HEK293 (cell line): ENCODE results near the gene FGD4.
A peak's percentile ranks its signal among the peaks of the same experiment; 100 is the strongest.

Source experiments
- CTCF ChIA-PET: fragments of 350-600 bp; formaldehyde crosslinking; extraction: SDS; loops from one replicate; lab custom pipeline; 2021; ENCODE audit warnings: antibody characterized with exemption; lab: Yijun Ruan, JAX
- POLR2A ChIA-PET: fragments of 300-600 bp; formaldehyde crosslinking; extraction: SDS; loops from one replicate; lab custom pipeline; 2020; ENCODE audit warnings: antibody characterized with exemption, inconsistent platforms; lab: Yijun Ruan, JAX
- H3K27ac ChIP-seq: fragments of 200-500 bp; sonication (Bioruptor generic); 2 replicates; pipeline ENCODE4 v1.5.1; 2014; ENCODE audit warnings: low read depth, low read length, control low read depth, inconsistent platforms; ENCODE audit errors: extremely low read depth
- H3K36me3 ChIP-seq, 2 experiments: fragments of 200-500 bp in 1 of 2; sonication (Bioruptor generic) in 1 of 2; 1 replicate in 1 of 2; 2 replicates in 1 of 2; pipeline ENCODE4 v1.5.1; 2014 to 2017; ENCODE audit warnings: inconsistent platforms in 2 of 2, low read length in 2 of 2; ENCODE audit not compliant: control insufficient read depth in 2 of 2, insufficient read depth in 1 of 2
- H3K4me1 ChIP-seq: fragments of 200-500 bp; sonication (Bioruptor generic); 2 replicates; pipeline ENCODE4 v1.5.1; 2014; ENCODE audit warnings: mild to moderate bottlenecking, low read length, inconsistent platforms; ENCODE audit not compliant: control insufficient read depth, insufficient read depth
- H3K4me3 ChIP-seq: 2 replicates; pipeline ENCODE4 v1.5.1; 2011; ENCODE audit warnings: low read depth, mild to moderate bottlenecking, control low read depth, low read length, moderate library complexity
- H3K9me3 ChIP-seq: fragments of 200-500 bp; sonication (Bioruptor generic); 2 replicates; pipeline ENCODE4 v1.5.1; 2014; ENCODE audit warnings: low read depth, low read length, inconsistent platforms; ENCODE audit not compliant: control insufficient read depth, insufficient read depth
- AEBP2 ChIP-seq: fragments of 450-650 bp; formaldehyde crosslinking; IDR thresholded peaks from 2 replicates; pipeline ENCODE4 v1.5.1; 2016; ENCODE audit warnings: missing biosample characterization, missing genetic modification characterization, borderline replicate concordance
- KLF10 ChIP-seq: fragments of 450-650 bp; IDR thresholded peaks from 2 replicates; pipeline ENCODE4 v1.5.1; 2018; ENCODE audit warnings: missing biosample characterization, mild to moderate bottlenecking, missing genetic modification characterization
- KLF7 ChIP-seq: fragments of 450-650 bp; formaldehyde crosslinking; IDR thresholded peaks from 2 replicates; pipeline ENCODE4 v1.5.1; 2016; ENCODE audit warnings: missing biosample characterization, missing genetic modification characterization, borderline replicate concordance
- OSR2 ChIP-seq: fragments of 450-650 bp; formaldehyde crosslinking; IDR thresholded peaks from 2 replicates; pipeline ENCODE4 v1.5.1; 2016; ENCODE audit warnings: missing biosample characterization, missing genetic modification characterization
- PRDM10 ChIP-seq: fragments of 450-650 bp; formaldehyde crosslinking; IDR thresholded peaks from 2 replicates; pipeline ENCODE4 v1.5.1; 2016; ENCODE audit warnings: missing biosample characterization, missing genetic modification characterization
- ZBTB44 ChIP-seq: fragments of 450-650 bp; IDR thresholded peaks from 2 replicates; pipeline ENCODE4 v1.5.1; 2018; ENCODE audit warnings: missing biosample characterization, mild to moderate bottlenecking, missing genetic modification characterization
- ZFP37 ChIP-seq: fragments of 450-650 bp; formaldehyde crosslinking; IDR thresholded peaks from 2 replicates; pipeline ENCODE4 v1.5.1; 2016; ENCODE audit warnings: missing biosample characterization, missing genetic modification characterization
- ZNF133 ChIP-seq: fragments of 450-650 bp; formaldehyde crosslinking; IDR thresholded peaks from 2 replicates; pipeline ENCODE4 v1.5.1; 2016; ENCODE audit warnings: missing biosample characterization, missing genetic modification characterization
- ZNF184 ChIP-seq: fragments of 450-650 bp; IDR thresholded peaks from 2 replicates; pipeline ENCODE4 v1.5.1; 2018; ENCODE audit warnings: missing biosample characterization, mild to moderate bottlenecking, missing genetic modification characterization
- ZNF202 ChIP-seq: fragments of 450-650 bp; formaldehyde crosslinking; IDR thresholded peaks from 2 replicates; pipeline ENCODE4 v1.5.1; 2016; ENCODE audit warnings: missing biosample characterization, missing genetic modification characterization, borderline replicate concordance
- ZNF223 ChIP-seq: fragments of 450-650 bp; formaldehyde crosslinking; IDR thresholded peaks from 2 replicates; pipeline ENCODE4 v1.5.1; 2016; ENCODE audit warnings: missing biosample characterization, missing genetic modification characterization
- ZNF266 ChIP-seq: fragments of 450-650 bp; formaldehyde crosslinking; IDR thresholded peaks from 2 replicates; pipeline ENCODE4 v1.5.1; 2016; ENCODE audit warnings: missing biosample characterization, missing genetic modification characterization, low read depth
- ZNF335 ChIP-seq: fragments of 450-650 bp; formaldehyde crosslinking; conservative IDR thresholded peaks from 2 replicates; pipeline ENCODE4 v1.5.1; 2016; ENCODE audit warnings: missing biosample characterization, missing genetic modification characterization
- ZNF404 ChIP-seq: fragments of 450-650 bp; formaldehyde crosslinking; IDR thresholded peaks from 2 replicates; pipeline ENCODE4 v1.5.1; 2017; ENCODE audit warnings: missing biosample characterization, missing genetic modification characterization
- ZNF514 ChIP-seq: fragments of 450-650 bp; formaldehyde crosslinking; IDR thresholded peaks from 2 replicates; pipeline ENCODE4 v1.5.1; 2016; ENCODE audit warnings: missing biosample characterization, missing genetic modification characterization
- ZNF580 ChIP-seq: fragments of 450-650 bp; formaldehyde crosslinking; IDR thresholded peaks from 2 replicates; pipeline ENCODE4 v1.5.1; 2016; ENCODE audit warnings: missing biosample characterization, missing genetic modification characterization
- ZNF621 ChIP-seq: fragments of 450-650 bp; formaldehyde crosslinking; IDR thresholded peaks from 2 replicates; pipeline ENCODE4 v1.5.1; 2017; ENCODE audit warnings: missing biosample characterization, missing genetic modification characterization
- ZNF645 ChIP-seq: fragments of 450-650 bp; formaldehyde crosslinking; IDR thresholded peaks from 2 replicates; pipeline ENCODE4; 2016; ENCODE audit warnings: missing biosample characterization, missing genetic modification characterization
- ZNF677 ChIP-seq: fragments of 450-650 bp; IDR thresholded peaks from 2 replicates; pipeline ENCODE4 v1.5.0; 2018; ENCODE audit warnings: missing biosample characterization, mild to moderate bottlenecking, missing genetic modification characterization, moderate library complexity
- ZNF747 ChIP-seq: fragments of 450-650 bp; formaldehyde crosslinking; IDR thresholded peaks from 2 replicates; pipeline ENCODE4 v1.5.1; 2016; ENCODE audit warnings: missing biosample characterization, missing genetic modification characterization
- ZSCAN30 ChIP-seq: fragments of 450-650 bp; IDR thresholded peaks from 2 replicates; pipeline ENCODE4 v1.5.1; 2018; ENCODE audit warnings: missing biosample characterization, mild to moderate bottlenecking, missing genetic modification characterization, moderate library complexity
- ZSCAN4 ChIP-seq: fragments of 450-650 bp; formaldehyde crosslinking; IDR thresholded peaks from 2 replicates; pipeline ENCODE4 v1.5.1; 2017; ENCODE audit warnings: missing biosample characterization, missing genetic modification characterization

Gene FGD4

GRCh38 chr12:32671930-32672780, 272.8 kb downstream of the FGD4 start (continued):
- TF ChIP-seq OSR2 (tag by site-specific recombination), result peak; percentile 52
- TF ChIP-seq ZNF404 (tag by site-specific recombination), result no peak
- no peak for TF ChIP-seq KLF7 (tag by site-specific recombination)
- TF ChIP-seq ZNF223 (tag by site-specific recombination), result no peak
- peak; percentile 12; the same call in 1 of the 2 replicates for TF ChIP-seq ZBTB44 (tag by site-specific recombination)
- 0 out of 2 replicates have a peak, but pooled peaks have one; percentile 22 for TF ChIP-seq ZNF335 (tag by site-specific recombination)
- TF ChIP-seq ZNF621 (tag by site-specific recombination), result no peak
- TF ChIP-seq KLF10 (tag by site-specific recombination), result no peak

GRCh38 chr12:32679091-32679919, 279.9 kb downstream of the FGD4 start, which contains the start of gene DNM1L:
Gene DNM1L, plus strand, starts transcription at chr12:32679301. Its CDS starts 63 bp downstream, at chr12:32679364.
- Histone ChIP-seq H3K36me3 (peaks cover 5% of the 10 kb centered on the region in 2 experiments), H3K9me3 (no peaks in the 10 kb centered on the region), H3K4me3 (peak within 1 kb of the TSS; percentile 98), H3K27ac (peak within 1 kb of the TSS; percentile 96), H3K4me1 (peaks cover 6% of the 10 kb centered on the region; the same call in 1 of the 2 replicates)
- ChIA-PET POLR2A (interaction anchor here (1.2 to 1.6 kb wide), 5 partner anchors 11 to 280 kb away, joined by 4 to 6 read pairs (median 6); partner anchors contain the start of genes FGD4 and YARS2), CTCF (interaction anchor here (1.0 kb wide), 1 partner anchor 169 kb away, joined by 3 read pairs; no protein-coding TSS in a partner anchor)
- TF ChIP-seq ZNF133 (tag by site-specific recombination) (peak; percentile 44; the same call in 1 of the 2 replicates), ZSCAN30 (peak; percentile 44), ZNF621 (tag by site-specific recombination) (no peak), ZNF266 (tag by site-specific recombination) (no peak), ZNF514 (no peak), KLF7 (tag by site-specific recombination) (peak; percentile 82), ZNF747 (tag by site-specific recombination) (no peak), ZNF580 (tag by site-specific recombination) (no peak; the same call in 1 of the 2 replicates), ZNF677 (no peak), ZNF202 (no peak), ZNF184 (tag by site-specific recombination) (no peak; the same call in 1 of the 2 replicates), ZFP37 (tag by site-specific recombination) (peak; percentile 87; the same call in 1 of the 2 replicates), ZNF335 (tag by site-specific recombination) (peak; percentile 99), ZSCAN4 (tag by site-specific recombination) (peak; percentile 46; the same call in 1 of the 2 replicates), PRDM10 (tag by site-specific recombination) (peak; percentile 65), AEBP2 (tag by site-specific recombination) (no peak), ZNF645 (tag by site-specific recombination) (no peak)
